ENCODE results near the gene MROH7.
A peak's percentile ranks its signal among the peaks of the same experiment; 100 is the strongest.

Gene MROH7

DNA sequence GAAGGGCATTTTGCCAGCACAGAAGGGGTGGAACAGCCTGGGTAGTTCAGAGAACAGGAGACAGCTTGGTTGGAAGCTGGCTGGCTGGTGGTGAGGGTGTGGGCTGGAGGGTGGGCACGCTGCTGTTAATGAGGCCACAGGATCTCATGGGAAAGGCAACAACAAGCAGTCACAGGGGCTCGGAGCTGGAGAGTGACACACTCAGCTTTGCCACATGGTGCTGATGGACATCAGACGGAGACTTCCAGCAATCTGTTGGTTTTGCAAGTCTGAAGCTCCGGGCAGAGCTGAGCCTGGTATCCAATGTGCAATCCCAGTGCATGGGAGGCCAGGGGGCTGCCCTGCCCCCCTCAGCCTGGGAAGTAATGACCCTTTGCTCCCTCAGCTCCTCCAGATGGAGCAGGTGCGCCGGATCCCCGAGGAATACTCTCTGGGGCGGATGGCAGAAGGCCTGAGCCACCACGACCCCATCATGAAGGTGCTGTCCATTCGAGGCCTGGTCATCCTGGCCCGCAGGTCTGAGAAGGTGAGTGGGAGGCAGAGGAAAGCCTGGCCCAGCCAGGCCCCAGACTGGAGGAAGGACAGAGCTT is 58.4 kb downstream of the MROH7 start:
- no peak overlapping the region for H2BK12ac ChIP-seq (ENCODE audit: low read length in 2 of 2)
- no peak overlapping the region for H3K4me2 ChIP-seq (ENCODE audit: low read length, poor library complexity, severe bottlenecking)
- no peaks in the 10 kb centered on the region for H3K4me1 ChIP-seq (ENCODE audit: control insufficient read depth, insufficient read depth, low read depth, low read length)
- H3K27me3 ChIP-seq (ENCODE audit: control insufficient read depth in 1 of 2, insufficient read depth in 1 of 2, low read length in 2 of 2): peaks cover 56 to 62% of the 10 kb centered on the region in 2 experiments
- no peak overlapping the region for H2AFZ ChIP-seq (ENCODE audit: low read depth, low read length)
- no peak overlapping the region for H4K91ac ChIP-seq (ENCODE audit: low read length)
- H2BK120ac ChIP-seq (ENCODE audit: low read depth, low read length): no peak overlapping the region
- 85% methylated on average over 11 of the region's 11 CpGs for WGBS
- no peak overlapping the region for H3K4ac ChIP-seq (ENCODE audit: low read depth in 1 of 2, low read length in 2 of 2)
- no peak overlapping the region for H2BK5ac ChIP-seq (ENCODE audit: low read depth, low read length, poor library complexity, severe bottlenecking)
- no peak for DNase-seq
- no peak overlapping the region for H2BK15ac ChIP-seq (ENCODE audit: low read depth, poor library complexity, severe bottlenecking)
- H2AK5ac ChIP-seq (ENCODE audit: low read length, severe bottlenecking): no peak overlapping the region
- peak overlapping the region in 1 of 2 experiments; percentile 33 for H3K4me3 ChIP-seq (ENCODE audit: insufficient read depth in 1 of 2, low read depth in 1 of 2, low read length in 2 of 2)
- peak overlapping the region in 1 of 2 experiments; percentile 16 for H3K23ac ChIP-seq (ENCODE audit: low read length in 2 of 2)
- H3K79me1 ChIP-seq (replicated peaks; ENCODE audit: low read length, poor library complexity, severe bottlenecking): no peaks in the 10 kb centered on the region
- H3K9ac ChIP-seq (ENCODE audit: low read length): no peak overlapping the region
- H3K36me3 ChIP-seq (ENCODE audit: control insufficient read depth in 1 of 2, insufficient read depth in 2 of 2, low read depth in 1 of 2, low read length in 2 of 2): no peaks in the 10 kb centered on the region
- no peak overlapping the region for H4K8ac ChIP-seq (ENCODE audit: low read length)
- no peak overlapping the region for H3K14ac ChIP-seq (ENCODE audit: low read length in 2 of 2)
- H3K9me3 ChIP-seq (ENCODE audit: control insufficient read depth, low read length): no peaks in the 10 kb centered on the region
- no peak overlapping the region for H3K18ac ChIP-seq (ENCODE audit: low read depth in 1 of 2, low read length in 2 of 2)
- no peak overlapping the region for H3K27ac ChIP-seq (ENCODE audit: low read length, poor library complexity, severe bottlenecking)

DNA sequence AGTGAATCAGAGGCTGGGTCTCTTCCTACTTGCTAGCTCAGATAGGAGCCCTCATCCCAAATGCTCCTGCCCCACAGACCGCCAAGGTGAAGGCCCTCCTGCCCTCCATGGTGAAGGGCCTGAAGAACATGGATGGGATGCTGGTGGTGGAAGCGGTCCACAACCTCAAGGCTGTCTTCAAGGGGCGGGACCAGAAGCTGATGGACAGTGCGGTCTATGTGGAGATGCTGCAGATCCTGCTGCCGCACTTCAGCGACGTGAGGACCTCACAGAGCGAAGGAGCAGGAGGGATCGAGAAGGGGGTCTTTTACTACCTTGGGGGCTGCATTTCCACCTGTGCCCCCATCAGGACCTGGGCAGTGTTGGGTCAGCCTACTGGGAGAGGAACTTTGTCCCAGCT is 59.5 kb downstream of the MROH7 start:
- Histone ChIP-seq H3K9ac (ENCODE audit: low read length) (no peak overlapping the region), H3K4ac (ENCODE audit: low read depth in 1 of 2, low read length in 2 of 2) (no peak overlapping the region), H3K4me2 (ENCODE audit: low read length, poor library complexity, severe bottlenecking) (no peak overlapping the region), H3K4me3 (ENCODE audit: insufficient read depth in 1 of 2, low read depth in 1 of 2, low read length in 2 of 2) (no peak overlapping the region), H2AFZ (ENCODE audit: low read depth, low read length) (no peak overlapping the region), H2AK5ac (ENCODE audit: low read length, severe bottlenecking) (no peak overlapping the region), H3K18ac (ENCODE audit: low read depth in 1 of 2, low read length in 2 of 2) (no peak overlapping the region), H3K23ac (ENCODE audit: low read length in 2 of 2) (no peak overlapping the region), H3K36me3 (ENCODE audit: control insufficient read depth in 1 of 2, insufficient read depth in 2 of 2, low read depth in 1 of 2, low read length in 2 of 2) (no peaks in the 10 kb centered on the region), H3K79me1 (replicated peaks; ENCODE audit: low read length, poor library complexity, severe bottlenecking) (no peaks in the 10 kb centered on the region), H2BK15ac (ENCODE audit: low read depth, poor library complexity, severe bottlenecking) (no peak overlapping the region), H3K4me1 (ENCODE audit: control insufficient read depth, insufficient read depth, low read depth, low read length) (no peaks in the 10 kb centered on the region), H4K8ac (ENCODE audit: low read length) (no peak overlapping the region), H3K14ac (ENCODE audit: low read length in 2 of 2) (no peak overlapping the region), H3K27ac (ENCODE audit: low read length, poor library complexity, severe bottlenecking) (no peak overlapping the region), H3K9me3 (ENCODE audit: control insufficient read depth, low read length) (no peaks in the 10 kb centered on the region), H4K91ac (ENCODE audit: low read length) (no peak overlapping the region), H2BK120ac (ENCODE audit: low read depth, low read length) (no peak overlapping the region), H2BK12ac (ENCODE audit: low read length in 2 of 2) (no peak overlapping the region), H2BK5ac (ENCODE audit: low read depth, low read length, poor library complexity, severe bottlenecking) (no peak overlapping the region), H3K27me3 (ENCODE audit: control insufficient read depth in 1 of 2, insufficient read depth in 1 of 2, low read length in 2 of 2) (peaks cover 53 to 54% of the 10 kb centered on the region in 2 experiments)
- DNase-seq: no peak
- WGBS: 88% methylated on average over 9 of the region's 9 CpGs

DNA sequence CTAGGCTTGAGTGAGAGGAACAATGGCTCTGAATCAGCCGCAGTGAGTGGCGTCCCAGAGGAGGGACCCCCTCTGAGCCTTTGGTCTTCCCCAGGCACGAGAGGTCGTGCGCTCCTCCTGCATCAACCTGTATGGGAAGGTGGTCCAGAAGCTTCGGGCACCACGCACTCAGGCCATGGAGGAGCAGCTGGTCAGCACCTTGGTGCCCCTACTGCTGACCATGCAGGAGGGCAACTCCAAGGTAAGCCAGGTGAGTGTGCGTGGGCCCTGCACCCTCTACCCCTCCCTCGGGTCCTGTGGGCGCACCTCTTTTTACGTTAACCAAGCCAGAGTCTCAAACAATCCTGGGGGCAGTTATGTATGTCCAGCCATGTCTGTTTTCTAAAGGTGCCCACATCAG is 60.4 kb downstream of the MROH7 start:
- no peak overlapping the region for H3K23ac ChIP-seq (ENCODE audit: low read length in 2 of 2)
- H3K4me2 ChIP-seq (ENCODE audit: low read length, poor library complexity, severe bottlenecking): no peak overlapping the region
- no peaks in the 10 kb centered on the region for H3K9me3 ChIP-seq (ENCODE audit: control insufficient read depth, low read length)
- 85% methylated on average over 11 of the region's 11 CpGs for WGBS
- no peak overlapping the region for H2BK5ac ChIP-seq (ENCODE audit: low read depth, low read length, poor library complexity, severe bottlenecking)
- H3K14ac ChIP-seq (ENCODE audit: low read length in 2 of 2): no peak overlapping the region
- H2BK15ac ChIP-seq (ENCODE audit: low read depth, poor library complexity, severe bottlenecking): no peak overlapping the region
- peaks cover 58 to 61% of the 10 kb centered on the region in 2 experiments for H3K27me3 ChIP-seq (ENCODE audit: control insufficient read depth in 1 of 2, insufficient read depth in 1 of 2, low read length in 2 of 2)
- no peak overlapping the region for H3K4me3 ChIP-seq (ENCODE audit: insufficient read depth in 1 of 2, low read depth in 1 of 2, low read length in 2 of 2)
- H3K79me1 ChIP-seq (replicated peaks; ENCODE audit: low read length, poor library complexity, severe bottlenecking): no peaks in the 10 kb centered on the region
- no peak overlapping the region for H2BK120ac ChIP-seq (ENCODE audit: low read depth, low read length)
- H2AFZ ChIP-seq (ENCODE audit: low read depth, low read length): no peak overlapping the region
- H3K36me3 ChIP-seq (ENCODE audit: control insufficient read depth in 1 of 2, insufficient read depth in 2 of 2, low read depth in 1 of 2, low read length in 2 of 2): no peaks in the 10 kb centered on the region
- no peak overlapping the region for H3K27ac ChIP-seq (ENCODE audit: low read length, poor library complexity, severe bottlenecking)
- H3K4ac ChIP-seq (ENCODE audit: low read depth in 1 of 2, low read length in 2 of 2): no peak overlapping the region
- H4K8ac ChIP-seq (ENCODE audit: low read length): no peak overlapping the region
- no peak overlapping the region for H4K91ac ChIP-seq (ENCODE audit: low read length)
- DNase-seq: no peak
- H3K4me1 ChIP-seq (ENCODE audit: control insufficient read depth, insufficient read depth, low read depth, low read length): no peaks in the 10 kb centered on the region
- no peak overlapping the region for H3K9ac ChIP-seq (ENCODE audit: low read length)
- no peak overlapping the region for H2AK5ac ChIP-seq (ENCODE audit: low read length, severe bottlenecking)
- no peak overlapping the region for H3K18ac ChIP-seq (ENCODE audit: low read depth in 1 of 2, low read length in 2 of 2)
- H2BK12ac ChIP-seq (ENCODE audit: low read length in 2 of 2): no peak overlapping the region

DNA sequence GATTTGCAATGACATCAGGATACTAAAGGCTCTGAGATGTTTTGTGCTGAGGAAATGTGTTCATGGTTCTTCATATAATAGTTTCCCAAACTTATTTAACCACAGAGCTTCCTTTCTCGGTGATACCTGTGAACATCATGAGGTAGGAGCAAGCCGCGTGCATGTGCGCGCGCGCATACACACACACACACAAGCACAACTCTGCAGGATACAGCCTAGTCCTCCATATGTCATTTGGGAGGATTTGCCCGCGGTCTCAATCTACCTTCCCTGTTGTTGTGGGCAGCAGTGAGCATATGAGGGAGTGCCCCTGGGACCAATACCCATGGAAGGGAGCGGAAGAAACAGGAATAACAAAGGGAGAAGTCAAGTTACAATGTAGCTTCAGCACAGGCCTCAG is 61.9 kb downstream of the MROH7 start:
- Histone ChIP-seq H2BK12ac (ENCODE audit: low read length in 2 of 2) (no peak overlapping the region), H3K23ac (ENCODE audit: low read length in 2 of 2) (no peak overlapping the region), H3K4me2 (ENCODE audit: low read length, poor library complexity, severe bottlenecking) (no peak overlapping the region), H4K91ac (ENCODE audit: low read length) (no peak overlapping the region), H2BK5ac (ENCODE audit: low read depth, low read length, poor library complexity, severe bottlenecking) (no peak overlapping the region), H2BK120ac (ENCODE audit: low read depth, low read length) (no peak overlapping the region), H3K14ac (ENCODE audit: low read length in 2 of 2) (no peak overlapping the region), H3K27me3 (ENCODE audit: control insufficient read depth in 1 of 2, insufficient read depth in 1 of 2, low read length in 2 of 2) (peaks cover 54 to 57% of the 10 kb centered on the region in 2 experiments), H3K4me1 (ENCODE audit: control insufficient read depth, insufficient read depth, low read depth, low read length) (no peaks in the 10 kb centered on the region), H4K8ac (ENCODE audit: low read length) (no peak overlapping the region), H3K9ac (ENCODE audit: low read length) (no peak overlapping the region), H3K27ac (ENCODE audit: low read length, poor library complexity, severe bottlenecking) (no peak overlapping the region), H2BK15ac (ENCODE audit: low read depth, poor library complexity, severe bottlenecking) (no peak overlapping the region), H3K9me3 (ENCODE audit: control insufficient read depth, low read length) (no peaks in the 10 kb centered on the region), H3K18ac (ENCODE audit: low read depth in 1 of 2, low read length in 2 of 2) (no peak overlapping the region), H3K4me3 (ENCODE audit: insufficient read depth in 1 of 2, low read depth in 1 of 2, low read length in 2 of 2) (no peak overlapping the region), H2AFZ (ENCODE audit: low read depth, low read length) (no peak overlapping the region), H3K36me3 (ENCODE audit: control insufficient read depth in 1 of 2, insufficient read depth in 2 of 2, low read depth in 1 of 2, low read length in 2 of 2) (no peaks in the 10 kb centered on the region), H3K79me1 (replicated peaks; ENCODE audit: low read length, poor library complexity, severe bottlenecking) (no peaks in the 10 kb centered on the region), H3K4ac (ENCODE audit: low read depth in 1 of 2, low read length in 2 of 2) (no peak overlapping the region), H2AK5ac (ENCODE audit: low read length, severe bottlenecking) (no peak overlapping the region)
- 91% methylated on average over 10 of the region's 10 CpGs for WGBS
- DNase-seq: no peak

Measured in mesenchymal stem cell (in vitro differentiated cells and primary cell).